Caco-2 (cell line): ENCODE data around the gene BFSP1. TPM values are rescaled to one million over a fixed set of nuclear protein-coding genes. Genes with fewer than 3 reads are reported as not detected.

Source experiments
- BruUV-seq: library from RNA; stranded (reverse); fragments of 400-500 nt; replicated peaks from 2 replicates; lab custom pipeline; 2021; lab: Mats Ljungman, UMichigan
- CTCF ChIA-PET: fragments of 300-600 bp; sonication (Branson Sonifier 250); formaldehyde crosslinking; loops from one replicate; lab custom pipeline; 2022; ENCODE audit warnings: antibody characterized with exemption; lab: Charles Lee
- POLR2A ChIA-PET: fragments of 300-600 bp; sonication (Branson Sonifier 250); formaldehyde crosslinking; loops from one replicate; lab custom pipeline; 2022; ENCODE audit warnings: antibody characterized with exemption; lab: Charles Lee
- DNase-seq, 2 experiments: peaks; one replicate each; pipeline versions ENCODE4 v3.0.0 to v3.0.0-alpha.2; 2020 to 2022
- H3K27me3 ChIP-seq: replicated peaks from 2 replicates; pipeline ENCODE4 v1.6.0; 2011; ENCODE audit warnings: low read length; ENCODE audit not compliant: control insufficient read depth, insufficient read depth
- H3K36me3 ChIP-seq: 2 replicates; pipeline ENCODE4 v1.5.1; 2011; ENCODE audit warnings: low read length; ENCODE audit not compliant: control insufficient read depth, insufficient read depth
- H3K4me1 ChIP-seq: fragments of 250-450 bp; sonication (Bioruptor Pico); 2 replicates; pipeline ENCODE4 v1.5.1; 2020; ENCODE audit warnings: mild to moderate bottlenecking
- H3K4me3 ChIP-seq: 2 replicates; pipeline ENCODE4 v1.5.1; 2011; ENCODE audit warnings: low read depth, mild to moderate bottlenecking, control low read depth, low read length
- H3K9me3 ChIP-seq: fragments of 250-450 bp; sonication (Bioruptor Pico); 2 replicates; pipeline ENCODE4 v1.5.1; 2020; ENCODE audit warnings: mild to moderate bottlenecking, moderate library complexity
- H3K27ac Mint-ChIP-seq: one replicate; pipeline ENCODE4 v1.8.0; 2022; ENCODE audit warnings: mixed read lengths; ENCODE audit not compliant: unreplicated experiment
- H3K27me3 Mint-ChIP-seq: one replicate; pipeline ENCODE4 v1.8.0; 2022; ENCODE audit warnings: mixed read lengths; ENCODE audit not compliant: insufficient read depth, unreplicated experiment
- H3K36me3 Mint-ChIP-seq: one replicate; pipeline ENCODE4 v1.8.0; 2022; ENCODE audit warnings: mild to moderate bottlenecking, mixed read lengths; ENCODE audit not compliant: insufficient read depth, unreplicated experiment
- H3K4me1 Mint-ChIP-seq: one replicate; pipeline ENCODE4 v1.8.0; 2022; ENCODE audit warnings: low read depth, mixed read lengths; ENCODE audit not compliant: unreplicated experiment
- H3K4me3 Mint-ChIP-seq: one replicate; pipeline ENCODE4 v1.8.0; 2022; ENCODE audit warnings: mild to moderate bottlenecking, moderate library complexity, mixed read lengths; ENCODE audit not compliant: unreplicated experiment
- H3K9me3 Mint-ChIP-seq: one replicate; pipeline ENCODE4 v1.8.0; 2022; ENCODE audit warnings: mixed read lengths; ENCODE audit not compliant: unreplicated experiment
- CTCF ChIP-seq, 2 experiments: fragments of 200-600 bp in 1 of 2; IDR thresholded peaks; 1 replicate in 1 of 2; 2 replicates in 1 of 2; pipeline versions ENCODE4 v1.5.1 to v1.8.0; 2011 to 2022; ENCODE audit warnings: antibody characterized with exemption in 1 of 2, control low read depth in 1 of 2, inconsistent platforms in 1 of 2, low read depth in 1 of 2, low read length in 1 of 2, mild to moderate bottlenecking in 1 of 2, moderate library complexity in 1 of 2; ENCODE audit not compliant: insufficient read depth in 1 of 2, severe bottlenecking in 1 of 2, unreplicated experiment in 1 of 2
- intact Hi-C: fragments of 100-400 bp; cut with micrococcal nuclease; formaldehyde crosslinking; loops from one replicate; pipeline ENCODE4 v1.10.0; 2022; ENCODE audit not compliant: unreplicated experiment
- total RNA-seq: library from RNA; stranded (reverse); gene quantifications from 2 replicates; pipeline ENCODE4 v1.2.3, GENCODE V29; 2022

Gene BFSP1
- total RNA-seq, 1 experiment from 2014 or later = 22.7 TPM

- Mint-ChIP-seq H3K4me1 (peaks cover 21% of the 10 kb centered on the region), H3K9me3 (no peaks in the 10 kb centered on the region), H3K36me3 (no peaks in the 10 kb centered on the region), H3K27me3 (no peaks in the 10 kb centered on the region), H3K27ac (peak overlapping the region; percentile 59), H3K4me3 (peak overlapping the region; percentile 88)
- H3K27me3 ChIP-seq = no peaks in the 10 kb centered on the region
- peaks cover 5% of the 10 kb centered on the region; the same call in 1 of the 2 replicates for H3K4me1 ChIP-seq
- TF ChIP-seq CTCF (IDR thresholded peaks at IDR 0.05; ENCODE audit: insufficient read depth in 1 of 2, low read depth in 1 of 2, low read length in 1 of 2, severe bottlenecking in 1 of 2, unreplicated experiment in 1 of 2) = no peak
- intact Hi-C loops = loop anchor here (2.0 to 10.0 kb wide), 3 partner anchors 13 to 405 kb away; no protein-coding TSS in a partner anchor
- H3K9me3 ChIP-seq = no peaks in the 10 kb centered on the region
- DNase-seq = no peak
- CTCF ChIA-PET = interaction anchor here (0.9 kb wide), 1 partner anchor 81 kb away, joined by 3 read pairs; no protein-coding TSS in a partner anchor
- no peaks in the 10 kb centered on the region for H3K36me3 ChIP-seq
- TSS peak; percentile 52 for BruUV-seq
- POLR2A ChIA-PET = interaction anchor here (0.6 to 1.0 kb wide), 2 partner anchors 40 to 44 kb away, joined by 3 to 5 read pairs; partner anchors contain the start of gene DSTN
- peak overlapping the region; percentile 81 for H3K4me3 ChIP-seq
Observed at GRCh38 chr20:17530153-17530552, 1.0 kb downstream of the BFSP1 start.

GRCh38 chr20:17529586-17529985 lies 1.6 kb downstream of the BFSP1 start:
- peaks cover 5% of the 10 kb centered on the region; the same call in 1 of the 2 replicates for H3K4me1 ChIP-seq
- ChIA-PET POLR2A (interaction anchor here (1.0 kb wide), 1 partner anchor 40 kb away, joined by 5 read pairs; the partner anchor contains the start of gene DSTN), CTCF (interaction anchor here (0.9 kb wide), 1 partner anchor 82 kb away, joined by 3 read pairs; no protein-coding TSS in a partner anchor)
- Mint-ChIP-seq H3K4me1 (peaks cover 21% of the 10 kb centered on the region), H3K27me3 (no peaks in the 10 kb centered on the region), H3K9me3 (no peaks in the 10 kb centered on the region), H3K4me3 (peak overlapping the region; percentile 88), H3K36me3 (no peaks in the 10 kb centered on the region), H3K27ac (no peak overlapping the region)
- intact Hi-C loops = no loop called here
- no TSS peak for BruUV-seq
- no peak for DNase-seq
- H3K27me3 ChIP-seq = no peaks in the 10 kb centered on the region
- no peaks in the 10 kb centered on the region for H3K9me3 ChIP-seq
- no peaks in the 10 kb centered on the region for H3K36me3 ChIP-seq
- no peak for TF ChIP-seq CTCF (IDR thresholded peaks at IDR 0.05; ENCODE audit: insufficient read depth in 1 of 2, low read depth in 1 of 2, low read length in 1 of 2, severe bottlenecking in 1 of 2, unreplicated experiment in 1 of 2)
- H3K4me3 ChIP-seq = no peak overlapping the region

GRCh38 chr20:17525650-17526049 lies 5.5 kb downstream of the BFSP1 start:
- no peaks in the 10 kb centered on the region for H3K9me3 Mint-ChIP-seq
- peak; percentile 68 to 77 for DNase-seq
- CTCF ChIA-PET = interaction anchor here (0.6 kb wide), 1 partner anchor 11 kb away, joined by 3 read pairs; no protein-coding TSS in a partner anchor

More at GRCh38 chr20:17525650-17526049, 5.5 kb downstream of the BFSP1 start:
- Mint-ChIP-seq H3K27me3 (no peaks in the 10 kb centered on the region), H3K4me1 (peaks cover 15% of the 10 kb centered on the region), H3K36me3 (no peaks in the 10 kb centered on the region), H3K27ac (no peak overlapping the region), H3K4me3 (no peak overlapping the region)
- Histone ChIP-seq H3K4me1 (peaks cover 9% of the 10 kb centered on the region), H3K9me3 (no peaks in the 10 kb centered on the region), H3K36me3 (no peaks in the 10 kb centered on the region), H3K4me3 (no peak overlapping the region), H3K27me3 (no peaks in the 10 kb centered on the region)
- POLR2A ChIA-PET = no interaction called here
- no peak for TF ChIP-seq CTCF (IDR thresholded peaks at IDR 0.05; ENCODE audit: insufficient read depth in 1 of 2, low read depth in 1 of 2, low read length in 1 of 2, severe bottlenecking in 1 of 2, unreplicated experiment in 1 of 2)
- BruUV-seq = no TSS peak
- intact Hi-C loops = no loop called here
